Coronary artery (tissue), 2 donors: ENCODE measurements around the gene SEC24C.

Experiments used
- DNase-seq: peaks from one replicate; pipeline ENCODE4 v3.0.0-alpha.2; 2017; ENCODE audit warnings: low spot score
- H3K27ac ChIP-seq, 2 donors: fragments of 200-600 bp; sonication (generic); one replicate each; pipeline ENCODE4 v1.5.1; 2016 to 2019
- H3K4me3 ChIP-seq: fragments of 200-600 bp; sonication (generic); 2 replicates; pipeline ENCODE4 v1.5.1; 2016; ENCODE audit warnings: mild to moderate bottlenecking, moderate library complexity
- CTCF ChIP-seq: fragments of 200-600 bp; sonication (generic); IDR thresholded peaks from one replicate; pipeline ENCODE4 v1.5.1; 2019; ENCODE audit warnings: antibody characterized with exemption

Gene SEC24C

GRCh38 chr10:73763343-73763742 lies 19.2 kb downstream of the SEC24C start:
- H3K27ac ChIP-seq = no peak overlapping the region
- no peak overlapping the region for H3K4me3 ChIP-seq
- no peak for DNase-seq
- no peak for TF ChIP-seq CTCF

GRCh38 chr10:73765066-73765465 lies 20.9 kb downstream of the SEC24C start:
- Histone ChIP-seq H3K27ac (no peak overlapping the region), H3K4me3 (no peak overlapping the region)
- DNase-seq = no peak
- no peak for TF ChIP-seq CTCF

GRCh38 chr10:73768881-73769280 lies 24.7 kb downstream of the SEC24C start:
- no peak for DNase-seq
- Histone ChIP-seq H3K4me3 (no peak overlapping the region), H3K27ac (no peak overlapping the region)
- TF ChIP-seq CTCF = no peak

GRCh38 chr10:73769396-73769795 lies 25.2 kb downstream of the SEC24C start:
- no peak for DNase-seq
- H3K27ac ChIP-seq = no peak overlapping the region
- TF ChIP-seq CTCF = no peak
- H3K4me3 ChIP-seq = no peak overlapping the region

GRCh38 chr10:73771722-73772280 lies 27.6 kb downstream of the SEC24C start:
- no peak for TF ChIP-seq CTCF
- Histone ChIP-seq H3K4me3 (peak overlapping the region; percentile 95), H3K27ac (peak overlapping the region; percentile 98 to 99)
- no peak for DNase-seq

GRCh38 chr10:73772281-73773151 lies 28.3 kb downstream of the SEC24C start:
- peak; percentile 90 for DNase-seq
- Histone ChIP-seq H3K27ac (peak overlapping the region; percentile 98 to 99), H3K4me3 (peak overlapping the region; percentile 95)
- no peak for TF ChIP-seq CTCF
